HG02970 (cell line): ENCODE results near the gene GDF2.

Source experiments
- ATAC-seq: cut with Tn5 transposase; IDR thresholded peaks from one replicate; pipeline ENCODE4 v1.9.1; 2021; ENCODE audit warnings: mild to moderate bottlenecking, moderate library complexity, moderate number of reproducible peaks; ENCODE audit not compliant: unreplicated experiment, low FRiP score

GDF2 gene

GRCh38 chr10:47311193-47311931 is 10.9 kb upstream of the GDF2 start:
- ATAC-seq = no peak

- no peak for ATAC-seq
These were observed 10.2 kb upstream of the GDF2 start for GRCh38 chr10:47311932-47312662.

GRCh38 chr10:47312663-47312995 is 9.6 kb upstream of the GDF2 start:
- ATAC-seq = no peak

GRCh38 chr10:47314416-47314970 is 7.8 kb upstream of the GDF2 start:
- ATAC-seq = no peak

- ATAC-seq = no peak
These were observed 6.8 kb upstream of the GDF2 start for GRCh38 chr10:47315421-47315820.

- no peak for ATAC-seq
These were observed 6.1 kb upstream of the GDF2 start for GRCh38 chr10:47316131-47316530.

- no peak for ATAC-seq
These were observed 5.0 kb upstream of the GDF2 start for GRCh38 chr10:47317251-47317650.

- ATAC-seq = no peak
These were observed 3.5 kb upstream of the GDF2 start for GRCh38 chr10:47318706-47319105.

- no peak for ATAC-seq
These were observed 2.5 kb upstream of the GDF2 start for GRCh38 chr10:47319784-47320183.

GRCh38 chr10:47320812-47321211 is 1.4 kb upstream of the GDF2 start:
- ATAC-seq = no peak

- no peak for ATAC-seq
These were observed 596 bp upstream of the GDF2 start for GRCh38 chr10:47321521-47322195.

- ATAC-seq = no peak
These were observed 833 bp downstream of the GDF2 start for GRCh38 chr10:47323087-47323486.

- no peak for ATAC-seq
These were observed 1.5 kb downstream of the GDF2 start for GRCh38 chr10:47323636-47324296.

GRCh38 chr10:47325303-47326291 is 3.3 kb downstream of the GDF2 start:
- ATAC-seq = no peak

- ATAC-seq = no peak
These were observed 4.2 kb downstream of the GDF2 start for GRCh38 chr10:47326306-47326926.

GRCh38 chr10:47326927-47327330 is 4.7 kb downstream of the GDF2 start:
- ATAC-seq = no peak

- ATAC-seq = no peak
These were observed 7.6 kb downstream of the GDF2 start for GRCh38 chr10:47329855-47330254.

GRCh38 chr10:47330366-47330765 is 8.1 kb downstream of the GDF2 start:
- no peak for ATAC-seq

GRCh38 chr10:47330804-47331203 is 8.6 kb downstream of the GDF2 start:
- no peak for ATAC-seq
